ENCODE results near the gene LPIN2.

The LPIN2 gene

DNA sequence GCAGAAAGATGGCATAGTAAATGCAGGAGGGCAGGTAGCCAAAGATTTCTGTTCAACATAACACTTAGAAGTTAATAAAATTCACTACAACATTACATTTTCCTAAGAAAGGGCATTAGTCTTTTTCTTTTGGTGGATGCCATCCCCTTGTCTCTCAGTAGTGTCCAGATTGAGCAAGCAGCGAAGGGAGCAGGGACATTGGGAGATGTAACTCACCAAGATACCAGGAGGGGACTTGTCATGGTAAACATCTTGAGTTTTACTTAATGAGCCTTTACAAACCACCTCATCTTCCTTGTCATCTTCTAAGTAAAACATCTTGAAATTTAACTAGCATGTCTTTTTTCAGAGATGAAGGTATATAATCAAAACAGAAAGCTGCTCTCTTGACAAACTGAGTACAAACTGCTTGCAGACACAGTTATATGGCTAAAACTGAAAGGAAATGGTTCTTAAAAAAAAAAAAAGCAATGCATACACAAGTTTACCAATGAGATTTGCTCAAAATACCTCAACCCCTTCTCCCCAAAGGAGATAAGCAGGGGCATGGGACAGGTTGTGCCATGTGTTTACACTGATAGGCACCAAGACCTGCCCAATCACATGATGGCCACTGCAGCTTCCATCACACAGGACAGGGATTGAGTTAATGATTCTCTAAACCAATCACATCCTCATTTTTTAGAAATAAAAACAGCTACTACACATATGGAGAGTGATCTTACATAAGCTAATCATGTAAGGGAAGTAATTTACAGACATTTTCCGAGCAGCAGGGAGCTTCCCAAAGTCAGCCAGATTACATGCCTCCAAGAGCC is 30.3 kb downstream of the LPIN2 start:
- DNase-seq (ENCODE audit: low read depth in 2 of 2), result no peak

DNA sequence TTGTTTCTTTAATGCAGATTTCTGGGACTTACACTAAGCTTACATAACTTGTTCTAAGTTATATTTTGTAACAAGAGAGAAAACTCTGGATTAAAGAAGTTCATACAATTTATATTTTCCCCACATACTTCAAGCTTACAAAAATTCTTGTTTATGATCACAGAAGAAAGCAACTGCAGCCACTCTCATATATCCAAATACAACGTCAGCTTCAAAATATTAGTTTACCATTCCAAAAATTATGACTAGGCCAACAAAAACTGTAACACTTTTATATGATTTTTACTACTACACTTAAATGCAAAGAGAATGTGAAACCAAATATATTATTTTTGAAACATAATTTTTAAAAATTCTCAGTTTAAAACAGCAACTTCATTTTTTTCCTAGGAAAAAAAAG is 30.9 kb downstream of the LPIN2 start:
- DNase-seq (ENCODE audit: low read depth in 2 of 2), result no peak

DNA sequence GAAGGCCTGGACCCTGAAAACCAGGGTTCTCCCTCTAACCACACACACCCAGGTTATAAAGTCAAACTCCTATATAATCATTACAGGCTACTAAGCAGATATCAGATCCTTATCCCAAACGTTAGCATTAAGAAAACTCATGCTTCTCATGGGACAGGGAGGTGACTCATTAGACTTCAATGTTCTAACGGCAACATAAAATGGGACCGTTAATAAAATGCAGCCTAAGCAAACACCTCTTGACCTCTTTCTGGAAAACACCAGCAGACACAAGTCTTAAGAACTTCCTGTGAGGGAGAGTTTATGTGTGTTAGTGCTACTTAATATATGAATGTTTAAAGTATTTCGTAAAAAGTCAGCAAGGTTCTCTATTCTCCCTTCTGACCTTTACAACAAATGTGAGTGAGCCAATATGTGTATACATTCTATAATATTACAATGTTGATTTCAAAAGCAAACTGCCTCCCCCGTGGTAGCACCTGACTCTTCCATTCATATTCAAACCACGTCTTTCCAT is 31.7 kb downstream of the LPIN2 start:
- peak; percentile 57 to 61 for DNase-seq (ENCODE audit: low read depth in 2 of 2)

DNA sequence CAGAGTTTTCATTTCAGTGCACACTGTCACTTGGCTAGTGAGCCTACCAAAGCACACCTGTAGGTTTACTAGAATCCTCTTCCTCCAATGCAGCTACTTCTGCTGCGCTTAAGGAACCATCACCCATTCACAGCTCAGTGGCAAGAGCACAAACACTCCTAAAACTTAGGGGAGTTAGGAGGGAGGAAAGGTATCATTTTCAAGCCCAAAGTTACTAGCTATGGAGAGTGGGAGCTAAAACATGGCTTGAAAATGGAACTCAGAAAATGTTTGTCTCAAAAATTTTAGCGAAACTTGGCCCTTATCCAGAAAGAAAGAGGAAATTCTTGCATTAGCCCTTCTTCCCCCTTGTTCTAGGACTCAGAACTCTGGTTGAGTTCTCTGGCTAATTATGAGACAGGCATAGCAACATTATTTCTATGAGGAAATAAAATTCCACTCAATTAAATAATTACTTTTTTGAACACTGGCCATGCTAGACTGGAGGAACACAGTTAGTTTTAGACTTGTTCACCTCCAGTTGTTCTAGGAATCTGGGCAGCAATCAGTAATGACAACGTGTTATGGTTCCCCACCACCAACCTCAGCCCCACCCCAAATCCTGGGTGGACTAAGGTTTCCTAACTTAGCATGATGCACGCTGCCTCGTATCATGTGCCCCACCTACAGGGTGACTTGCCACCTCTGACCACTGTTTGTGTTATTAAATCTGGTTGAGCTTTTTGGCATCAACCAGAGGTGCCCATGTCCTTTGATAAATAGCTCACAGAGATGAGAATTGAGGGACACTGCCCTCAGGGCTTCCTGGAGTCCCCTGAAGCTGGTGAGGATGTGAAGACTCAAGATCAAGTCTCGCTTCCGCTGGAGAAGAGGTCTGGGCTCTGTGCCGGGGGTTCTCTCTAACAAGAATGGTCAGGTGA is 32.8 kb downstream of the LPIN2 start:
- no peak for DNase-seq (ENCODE audit: low read depth in 2 of 2)

DNA sequence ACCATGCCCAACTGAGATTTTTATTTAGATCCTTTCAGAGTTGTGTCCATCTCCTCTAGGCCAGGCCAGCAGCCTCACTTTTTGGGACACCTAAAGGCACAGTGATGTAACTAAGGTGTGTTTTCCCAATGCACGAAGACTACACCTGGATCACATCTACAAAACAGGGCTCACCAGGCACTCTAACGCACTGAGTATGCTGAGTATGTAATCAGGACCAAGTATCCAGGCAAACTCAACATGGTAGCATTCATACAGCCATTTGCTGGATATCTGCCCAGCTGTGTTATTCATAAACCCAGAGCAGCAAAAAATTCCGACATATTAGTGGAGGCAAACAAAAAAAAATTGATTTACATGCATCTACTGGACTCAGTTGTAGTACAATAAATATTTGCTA is 33.8 kb downstream of the LPIN2 start:
- peak; percentile 65 to 66 for DNase-seq (ENCODE audit: low read depth in 2 of 2)

DNA sequence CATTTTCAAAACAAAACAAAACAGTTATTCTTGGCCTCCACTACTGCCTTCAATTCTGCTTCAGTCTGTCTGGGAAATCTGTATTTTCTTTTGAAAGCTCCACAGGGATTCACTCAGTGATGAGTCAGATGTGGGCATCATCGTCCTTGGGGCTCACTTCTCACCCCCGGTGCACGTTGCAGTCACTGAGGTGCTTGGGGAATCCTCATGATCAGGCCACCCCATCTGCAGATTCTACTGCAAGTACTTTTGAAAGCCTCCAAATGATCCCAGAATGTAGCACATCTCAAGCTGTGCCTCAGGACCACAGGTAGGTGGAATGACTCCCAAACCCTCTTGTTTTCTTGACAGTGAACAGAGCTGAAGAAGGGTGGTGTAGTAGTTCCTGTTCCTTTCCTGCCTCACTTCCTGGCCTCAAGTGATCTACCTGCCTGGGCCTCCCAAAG is 34.3 kb downstream of the LPIN2 start:
- DNase-seq (ENCODE audit: low read depth in 2 of 2), result no peak

DNA sequence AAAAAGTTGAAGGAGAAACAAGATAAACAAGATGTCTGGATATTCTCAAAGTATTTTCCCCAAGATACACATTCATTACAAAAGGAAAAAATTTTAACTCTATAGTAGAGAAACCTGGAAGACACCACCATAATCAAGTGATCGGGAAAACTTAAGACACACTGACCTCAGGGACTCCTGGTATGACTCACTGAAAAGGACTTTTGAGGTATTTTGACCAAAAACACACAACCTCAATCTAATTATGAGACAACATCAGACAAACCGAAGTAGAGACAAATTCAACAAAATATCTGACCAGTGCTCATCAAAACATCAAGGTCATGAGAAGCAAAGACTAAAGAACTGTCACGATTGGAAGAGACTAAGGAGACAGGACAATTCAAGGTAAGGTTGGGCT is 34.7 kb downstream of the LPIN2 start:
- DNase-seq (ENCODE audit: low read depth in 2 of 2), result no peak

DNA sequence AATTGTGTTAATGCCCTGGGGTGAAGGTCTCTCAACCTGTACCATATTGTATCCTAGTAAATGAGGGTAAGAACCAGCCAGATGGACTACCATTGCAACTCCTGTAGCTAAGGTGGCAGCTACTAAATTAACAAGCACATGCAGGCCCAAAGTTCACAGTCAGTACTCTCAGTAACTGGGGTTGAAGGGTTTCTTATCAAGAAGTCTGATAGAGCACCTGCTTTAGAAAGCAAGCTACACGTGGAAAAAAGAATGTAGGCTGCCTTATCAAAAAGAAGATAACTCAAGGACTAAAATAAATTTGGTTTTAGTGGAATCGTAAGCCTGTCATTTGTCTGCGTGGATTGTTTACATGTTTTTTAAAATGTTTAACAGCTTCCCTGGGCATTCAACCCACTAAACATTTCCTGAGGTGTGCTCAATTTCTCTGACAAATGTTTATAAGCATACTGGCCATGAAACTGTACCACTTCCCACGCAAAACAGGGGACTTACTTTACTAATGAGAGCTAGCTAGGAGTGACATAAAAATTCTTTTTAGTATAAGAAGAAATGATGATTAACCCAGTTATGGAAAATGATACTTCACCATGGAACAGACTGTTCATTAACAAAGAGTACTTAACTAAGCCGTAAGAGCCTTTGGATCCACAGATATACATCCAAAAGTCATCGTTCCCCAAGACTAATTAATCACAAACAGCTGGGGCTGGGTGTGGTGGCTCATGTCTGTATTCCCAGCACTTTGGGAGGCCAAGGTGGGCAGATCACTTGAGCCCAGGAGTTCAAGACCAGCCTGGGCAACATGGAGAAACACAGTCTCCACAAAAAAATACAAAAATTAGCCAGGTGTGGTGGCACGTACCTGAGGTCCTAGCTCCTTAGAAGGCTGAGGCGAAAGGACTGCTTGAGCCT is 36.5 kb downstream of the LPIN2 start:
- DNase-seq (ENCODE audit: low read depth in 2 of 2), result no peak

DNA sequence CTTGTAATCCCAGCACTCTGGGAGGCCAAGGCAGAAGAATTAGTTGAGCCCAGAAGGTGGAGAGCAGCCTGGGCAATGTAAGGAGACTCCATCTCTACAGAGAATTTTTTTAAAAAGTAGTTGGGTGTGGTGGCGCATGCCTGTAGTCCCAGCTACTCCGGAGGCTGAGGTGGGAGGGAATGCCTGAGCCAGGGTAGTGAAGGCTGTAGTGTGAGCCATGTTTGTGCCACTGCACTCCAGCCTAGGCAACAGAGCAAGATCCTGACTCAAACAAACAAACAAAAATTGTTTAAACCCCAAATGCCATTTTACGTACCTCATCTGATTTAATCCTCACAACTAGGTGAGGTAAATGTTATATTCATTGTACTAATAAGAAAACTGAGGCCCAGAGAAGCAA is 38.2 kb downstream of the LPIN2 start:
- DNase-seq (ENCODE audit: low read depth in 2 of 2), result no peak

DNA sequence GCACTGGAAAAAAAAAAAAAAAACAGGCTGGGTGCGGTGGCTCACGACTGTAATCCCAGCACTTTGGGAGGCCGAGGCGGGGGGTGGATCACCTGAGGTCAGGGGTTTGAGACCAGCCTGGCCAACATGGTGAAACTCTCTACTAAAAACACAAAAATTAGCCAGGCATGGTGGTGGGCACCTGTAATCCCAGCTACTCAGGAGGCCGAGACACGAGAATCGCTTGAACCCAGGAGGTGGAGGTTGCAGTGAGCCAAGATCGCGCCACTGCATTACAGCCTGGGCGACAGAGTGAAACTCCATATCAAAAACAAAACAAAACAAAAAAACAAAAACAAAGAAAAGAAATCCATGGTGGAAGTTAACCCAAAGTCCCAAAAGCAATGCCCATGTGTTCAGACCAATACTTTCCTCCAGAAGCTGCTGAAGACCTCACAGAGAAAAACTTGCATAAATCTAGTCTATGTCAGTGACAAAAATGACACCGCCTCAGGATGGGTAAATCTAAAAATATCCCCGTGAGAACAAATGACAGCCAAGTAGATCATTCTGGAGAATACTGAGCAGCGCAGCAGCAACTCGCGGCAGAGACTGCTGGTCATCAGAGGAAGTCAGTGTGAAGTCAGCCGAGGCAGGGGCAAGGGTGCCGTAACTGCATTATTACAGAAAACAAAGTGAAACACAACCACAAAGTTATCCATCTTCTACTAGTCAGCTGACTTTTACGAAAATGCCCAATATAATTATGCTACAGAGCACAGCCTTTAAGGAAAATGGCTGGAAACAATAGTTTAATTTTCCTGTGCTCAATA is 41.0 kb downstream of the LPIN2 start:
- DNase-seq (ENCODE audit: low read depth in 2 of 2), result no peak

DNA sequence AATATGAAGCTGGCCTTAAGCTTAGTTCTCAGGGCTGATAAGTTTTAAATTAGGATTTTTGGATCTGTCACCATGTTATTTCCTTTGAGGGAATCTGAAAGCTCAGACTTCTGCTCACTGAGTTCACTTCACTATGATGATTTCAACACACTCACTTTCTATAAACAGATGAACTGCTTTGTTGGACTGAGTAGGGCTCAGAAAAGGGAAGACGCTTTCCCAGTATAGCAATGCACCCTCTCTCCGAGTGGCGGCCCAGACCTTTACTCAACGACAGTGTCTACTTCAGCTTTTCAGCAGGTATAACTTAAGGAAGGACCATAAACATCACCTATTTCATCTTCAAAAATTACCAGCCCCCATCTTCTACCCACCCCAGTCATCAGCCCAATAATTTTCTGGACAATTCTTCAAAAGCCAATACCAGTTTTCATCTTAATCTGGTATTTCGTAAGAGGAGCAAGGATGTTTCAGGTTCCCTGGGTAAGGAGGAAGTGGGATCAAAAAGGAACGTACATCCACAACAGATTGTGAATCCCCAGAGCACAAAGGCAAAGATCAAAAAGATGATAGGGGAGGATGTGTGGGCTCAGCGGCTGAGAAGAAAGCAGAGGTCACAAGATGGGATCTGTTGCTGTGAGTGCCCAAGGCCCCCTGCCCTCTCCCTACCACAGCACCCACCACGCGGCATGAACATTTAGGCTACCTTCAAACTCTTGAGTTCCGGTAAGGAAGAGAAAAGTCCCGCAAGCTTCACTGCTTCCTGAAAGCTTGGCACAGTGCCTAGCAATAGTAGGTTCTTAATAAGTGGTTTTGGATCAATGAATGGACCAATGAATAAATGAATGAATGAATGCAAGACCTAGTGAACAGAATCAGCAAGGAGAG is 41.9 kb downstream of the LPIN2 start:
- DNase-seq (ENCODE audit: low read depth in 2 of 2), result no peak

DNA sequence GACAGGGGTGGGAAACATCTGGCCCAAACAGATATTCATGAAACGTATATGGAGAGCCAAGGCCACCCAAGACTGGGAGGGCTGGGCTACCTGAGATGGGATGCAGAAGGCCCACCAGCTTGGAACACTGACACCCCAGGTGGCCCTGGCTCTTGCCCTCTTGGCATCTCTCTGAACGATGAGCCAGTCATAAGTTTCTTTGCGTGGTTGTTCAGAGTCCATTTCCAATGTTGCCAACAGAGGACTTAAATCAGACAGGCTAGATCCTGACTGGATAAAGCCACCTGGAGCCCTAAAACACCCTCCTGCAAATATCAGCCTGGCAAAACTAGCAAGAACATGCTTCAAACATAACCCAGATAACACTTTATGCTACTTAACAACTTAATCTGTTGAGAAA is 42.6 kb downstream of the LPIN2 start:
- no peak for DNase-seq (ENCODE audit: low read depth in 2 of 2)

DNA sequence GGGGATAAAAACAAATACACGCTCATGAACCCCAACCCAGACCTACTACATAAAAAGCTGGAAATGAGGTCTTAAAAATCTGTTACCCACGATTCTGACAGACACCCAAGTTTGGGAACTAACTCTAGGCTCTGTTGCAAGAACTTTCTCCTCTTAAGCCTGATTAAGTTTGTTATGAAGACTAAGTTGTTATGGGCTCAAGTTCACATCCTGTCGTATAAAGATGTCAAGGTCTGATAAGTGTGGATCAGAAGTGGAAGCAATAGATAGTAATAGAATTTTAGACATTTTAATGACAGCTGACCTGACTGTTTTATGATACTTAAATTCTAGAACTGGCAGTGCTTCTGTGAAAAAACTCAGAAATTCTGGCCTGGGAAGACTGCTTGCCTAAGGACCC is 43.2 kb downstream of the LPIN2 start:
- no peak for DNase-seq (ENCODE audit: low read depth in 2 of 2)

DNA sequence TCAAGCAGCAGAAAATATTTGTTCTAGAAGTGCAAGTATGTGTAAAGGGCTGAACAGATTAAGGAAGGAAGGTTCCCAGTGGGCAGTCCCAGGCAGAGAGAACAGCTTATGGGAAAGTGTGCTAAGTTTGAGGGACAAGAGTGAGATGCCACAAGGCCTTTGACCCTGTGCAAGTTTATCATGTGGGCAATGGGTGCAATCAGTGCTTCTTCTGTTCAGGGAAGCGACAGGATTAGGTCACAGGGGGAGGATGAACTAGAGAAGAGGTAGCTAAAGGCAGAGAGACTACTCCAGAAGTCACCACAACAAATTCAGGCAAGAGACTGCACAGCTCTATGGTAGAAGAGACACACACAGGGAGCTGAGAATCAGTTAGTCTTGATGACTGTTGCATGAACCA is 44.3 kb downstream of the LPIN2 start:
- DNase-seq (ENCODE audit: low read depth in 2 of 2), result no peak

DNA sequence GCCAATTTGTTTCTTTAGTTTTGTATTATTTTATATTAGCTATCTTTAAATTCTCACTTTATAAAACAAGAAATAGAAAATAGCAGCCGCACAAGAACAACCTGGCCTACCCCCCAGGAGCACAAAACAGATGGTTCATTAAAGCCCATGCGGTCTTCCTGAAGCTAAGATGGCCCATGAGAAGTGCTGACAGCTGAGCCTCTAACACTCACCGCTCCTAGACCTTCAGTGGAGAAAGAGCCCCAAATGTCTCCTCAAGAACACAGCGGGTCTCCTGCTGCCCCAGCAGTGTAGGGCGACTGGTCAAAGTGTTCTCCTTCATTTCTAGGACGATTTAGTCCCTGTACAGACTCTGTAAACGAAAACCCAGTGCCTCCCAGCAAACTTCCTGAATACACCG is 45.1 kb downstream of the LPIN2 start:
- no peak for DNase-seq (ENCODE audit: low read depth in 2 of 2)

DNA sequence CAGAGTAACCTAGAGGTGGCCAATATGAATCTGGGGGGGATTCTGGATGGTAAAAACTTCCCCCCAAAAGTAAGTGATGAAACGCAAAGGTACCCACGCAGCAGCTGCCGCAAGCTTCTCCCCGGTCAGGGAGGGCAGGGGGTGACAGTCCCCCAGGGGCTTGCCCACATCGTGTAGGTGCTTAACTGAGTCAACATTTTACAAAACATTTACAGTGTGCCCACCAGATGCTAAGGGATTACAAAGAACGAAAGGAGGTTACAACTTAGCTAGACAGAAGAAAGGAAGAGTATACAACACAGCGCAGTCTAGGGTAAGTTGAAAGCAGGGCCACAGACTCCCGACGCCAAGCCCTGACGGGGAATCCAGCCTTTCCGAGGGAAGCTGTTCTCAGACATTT is 45.6 kb downstream of the LPIN2 start:
- no peak for DNase-seq (ENCODE audit: low read depth in 2 of 2)

DNA sequence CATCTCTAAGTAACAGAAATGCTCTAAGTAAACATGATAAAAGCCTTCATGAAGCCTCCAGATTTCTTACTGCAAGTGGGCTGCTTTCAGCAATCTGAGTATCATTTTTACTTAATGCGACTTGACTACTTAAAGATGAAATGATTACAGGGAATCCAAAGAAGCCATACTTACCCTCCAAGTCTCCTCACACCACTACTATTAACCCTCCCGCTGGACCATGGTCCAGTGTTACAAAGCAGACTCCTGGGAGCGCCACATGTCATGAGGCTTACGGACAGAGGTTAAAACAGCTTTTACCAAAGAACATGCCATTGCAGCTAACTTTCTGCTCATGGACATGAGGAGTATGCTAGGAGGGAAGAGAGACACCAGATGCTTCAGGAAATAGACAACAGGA is 46.4 kb downstream of the LPIN2 start:
- no peak for DNase-seq (ENCODE audit: low read depth in 2 of 2)

DNA sequence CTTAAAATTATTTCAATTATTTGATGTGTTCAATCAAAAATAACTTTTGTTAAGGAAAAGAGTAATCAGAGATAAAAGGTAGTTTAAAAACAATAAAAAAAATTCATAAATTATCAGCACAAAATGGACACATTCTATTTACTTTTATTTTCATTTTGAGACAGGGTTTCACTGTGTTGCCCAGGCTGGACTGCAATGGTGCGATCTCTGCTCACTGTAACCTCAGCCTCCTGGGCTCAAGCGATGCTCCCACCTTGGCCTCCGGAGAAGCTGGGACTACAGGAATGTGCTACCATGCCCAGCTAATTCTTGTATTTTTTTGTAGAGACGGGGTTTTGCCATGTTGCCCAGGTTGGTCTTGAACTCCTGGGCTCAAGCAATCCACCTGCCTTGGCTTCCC is 47.1 kb downstream of the LPIN2 start:
- no peak for DNase-seq (ENCODE audit: low read depth in 2 of 2)

DNA sequence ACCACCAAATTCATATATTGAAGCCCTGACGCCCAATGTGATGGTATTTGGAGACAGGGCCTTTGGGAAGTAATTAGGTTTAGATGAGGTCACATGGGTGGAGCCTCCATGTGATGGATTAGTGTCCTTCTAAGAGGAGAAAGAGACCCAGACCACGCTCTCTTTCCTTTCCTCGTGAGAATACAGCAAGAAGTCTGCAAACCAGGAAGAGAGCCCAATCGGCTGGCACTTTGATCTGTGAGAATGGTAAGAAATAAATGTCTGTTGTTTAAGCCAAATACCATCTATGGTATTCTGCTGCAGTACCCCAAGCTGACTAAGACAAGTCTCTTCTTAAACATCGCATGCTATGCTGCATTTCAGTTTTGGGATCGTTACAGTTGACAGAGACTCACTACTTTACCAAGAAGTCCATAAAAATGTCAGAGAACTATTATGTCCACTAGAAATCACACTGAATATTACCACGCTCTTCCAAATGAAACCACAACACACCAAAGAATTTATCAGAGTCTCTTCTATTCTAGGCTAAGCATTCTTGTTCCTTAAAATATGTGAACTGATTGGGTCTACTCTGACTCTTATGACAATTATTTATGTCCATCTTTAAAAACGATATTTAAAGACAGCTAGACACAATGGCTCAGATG is 48.5 kb downstream of the LPIN2 start:
- no peak for DNase-seq (ENCODE audit: low read depth in 2 of 2)

All from fibroblast of skin of left quadriceps (primary cell).